Activated T-cell treated with anti-CD3 and anti-CD28 coated beads, Interleukin-2, amount 50 U/mL, for 72 hours (primary cell): Measurements from ENCODE around the gene PIP5KL1. TPM values are rescaled to one million over a fixed set of nuclear protein-coding genes. Genes with fewer than 3 reads are reported as not detected.
"Not testable (repeated sequence)": the region's sequence is repeated elsewhere in the genome, so short reads cannot be mapped to it uniquely, and the experiment has no call there.

Experiments used
- ATAC-seq, 2 donors: fragments of 150-1000 bp; cut with Tn5 transposase; replicated peaks in 1 of 2; 2 replicates each; pipeline ENCODE4 v1.10.0; 2021; ENCODE audit warnings: moderate library complexity in 2 of 2, mild to moderate bottlenecking in 1 of 2
- DNase-seq, 2 donors: peaks; one replicate each; pipeline ENCODE4 v3.0.0; 2021 to 2022; ENCODE audit warnings: mixed read lengths in 1 of 2
- H3K27ac Mint-ChIP-seq: one replicate; pipeline ENCODE4 v1.8.0; 2022; ENCODE audit warnings: mild to moderate bottlenecking, moderate library complexity, mixed read lengths
- H3K27me3 Mint-ChIP-seq: one replicate; pipeline ENCODE4 v1.8.0; 2022; ENCODE audit warnings: low read depth, mixed read lengths
- H3K36me3 Mint-ChIP-seq, 2 donors: one replicate each; pipeline ENCODE4 v1.8.0; 2022; ENCODE audit warnings: mixed read lengths in 2 of 2, mild to moderate bottlenecking in 1 of 2; ENCODE audit not compliant: insufficient read depth in 2 of 2
- H3K4me1 Mint-ChIP-seq: one replicate; pipeline ENCODE4 v1.8.0; 2022; ENCODE audit warnings: low read depth, mixed read lengths
- H3K4me3 Mint-ChIP-seq, 2 donors: one replicate each; pipeline ENCODE4 v1.8.0; 2022; ENCODE audit warnings: mild to moderate bottlenecking in 2 of 2, mixed read lengths in 2 of 2, moderate library complexity in 2 of 2
- H3K9me3 Mint-ChIP-seq, 2 donors: one replicate each; pipeline ENCODE4 v1.8.0; 2022; ENCODE audit warnings: mixed read lengths in 2 of 2
- total RNA-seq, 2 donors: library from RNA; stranded (reverse); gene quantifications; one replicate each; pipeline ENCODE4 v1.2.3, GENCODE V29; 2022

The PIP5KL1 gene
- total RNA-seq, 2 donors from 2014 or later, result 4.4 to 6.4 TPM

DNA sequence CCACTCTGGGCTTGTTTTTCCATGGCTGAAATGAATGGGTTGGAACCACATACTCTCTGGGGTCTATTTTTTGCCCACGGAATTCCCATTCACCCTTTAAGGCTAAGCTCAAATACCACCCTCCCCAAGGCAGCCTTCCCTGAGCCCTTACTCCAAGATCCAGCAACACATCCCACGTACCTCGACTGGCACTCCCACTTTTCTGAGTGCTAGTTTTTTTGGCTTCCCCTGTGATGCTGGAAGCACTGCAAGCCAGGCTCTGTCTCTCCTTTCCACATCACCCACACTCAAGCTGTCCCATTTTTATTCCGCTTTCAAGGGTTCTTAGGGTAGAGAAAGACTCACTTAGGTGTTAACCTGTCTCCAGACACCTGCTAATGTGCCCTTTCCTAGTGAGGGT, 37.2 kb downstream of the PIP5KL1 start:
- Mint-ChIP-seq H3K36me3 (peaks cover 23 to 47% of the 10 kb centered on the region in 2 donors), H3K27me3 (no peaks in the 10 kb centered on the region), H3K27ac (no peak overlapping the region), H3K4me1 (peaks cover 10% of the 10 kb centered on the region), H3K9me3 (peaks cover 0 to 2% of the 10 kb centered on the region in 2 donors), H3K4me3 (no peak overlapping the region)
- DNase-seq (no peak), ATAC-seq (no peak)

DNA sequence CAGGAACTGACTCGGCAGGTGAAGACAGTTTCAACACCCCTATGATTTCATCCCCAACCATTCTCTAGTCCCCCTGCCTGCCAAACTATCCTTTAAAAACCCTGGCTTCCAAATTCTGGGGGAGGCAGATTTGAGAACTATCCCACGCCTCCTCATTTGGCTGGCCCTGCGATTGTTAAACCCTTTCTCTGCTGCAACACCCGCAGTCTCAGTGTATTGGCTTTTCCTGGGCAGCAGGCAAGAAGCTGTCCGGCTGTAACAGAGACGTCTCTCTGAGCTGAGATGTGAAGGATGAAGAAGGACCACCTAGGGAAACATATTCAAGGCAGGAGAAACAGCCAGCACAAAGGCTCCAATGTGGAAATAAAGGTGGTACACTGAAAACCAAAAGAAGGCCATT, 37.7 kb downstream of the PIP5KL1 start:
- peaks cover 8% of the 10 kb centered on the region for H3K4me1 Mint-ChIP-seq
- DNase-seq (no peak), ATAC-seq (no peak)
- peaks cover 23 to 47% of the 10 kb centered on the region in 2 donors for H3K36me3 Mint-ChIP-seq
- H3K9me3 Mint-ChIP-seq, result peaks cover 0 to 2% of the 10 kb centered on the region in 2 donors
- no peaks in the 10 kb centered on the region for H3K27me3 Mint-ChIP-seq
- H3K4me3 Mint-ChIP-seq, result no peak overlapping the region
- peak overlapping the region; percentile 8 for H3K27ac Mint-ChIP-seq

DNA sequence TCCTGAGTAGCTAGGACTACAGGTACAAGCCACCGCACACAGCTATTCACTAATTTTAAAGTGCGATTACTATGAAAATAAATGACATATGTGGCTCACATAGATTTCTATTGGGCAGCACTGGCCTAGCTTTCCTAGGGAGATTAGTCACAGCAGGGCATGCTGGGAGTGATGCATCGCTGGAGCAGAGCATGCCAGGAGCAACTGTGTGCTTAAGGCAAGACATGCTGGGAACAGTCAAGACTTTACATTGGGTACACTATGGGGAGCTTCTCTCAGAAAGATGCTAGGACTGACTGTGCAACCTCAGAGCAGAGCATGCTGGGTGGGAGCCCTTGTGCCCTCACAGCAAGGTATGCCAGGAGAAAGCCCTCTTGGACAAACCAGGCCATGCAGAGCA, 40.5 kb downstream of the PIP5KL1 start:
- DNase-seq (no peak), ATAC-seq (no peak)
- peaks cover 24 to 41% of the 10 kb centered on the region in 2 donors for H3K36me3 Mint-ChIP-seq

DNA sequence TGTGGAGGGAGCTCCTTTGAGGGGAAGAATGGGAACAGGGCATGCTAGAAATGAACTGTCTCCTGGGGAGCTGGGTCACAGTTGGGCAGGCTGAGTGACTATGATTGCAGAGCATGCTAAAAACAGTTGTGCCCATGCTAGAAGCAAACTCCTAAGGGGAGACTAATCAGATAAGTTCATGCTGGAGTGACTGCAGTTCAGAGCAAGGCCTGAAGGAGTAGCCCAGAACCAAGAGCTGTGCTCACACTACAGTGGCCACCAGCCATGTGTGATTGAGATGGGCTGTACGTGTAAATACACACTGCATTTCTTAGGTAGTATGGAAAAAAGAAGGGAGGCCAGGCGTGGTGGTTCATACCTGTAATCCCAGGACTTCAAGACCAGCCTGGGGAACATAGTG, 42.8 kb downstream of the PIP5KL1 start:
- H3K36me3 Mint-ChIP-seq, result peaks cover 9 to 26% of the 10 kb centered on the region in 2 donors

More for the DNA sequence above, 40.5 kb downstream of the PIP5KL1 start:
- Mint-ChIP-seq H3K9me3 (peaks cover 0 to 2% of the 10 kb centered on the region in 2 donors), H3K27me3 (no peaks in the 10 kb centered on the region), H3K4me3 (no peak overlapping the region), H3K27ac (no peak overlapping the region), H3K4me1 (peaks cover 6% of the 10 kb centered on the region)

DNA sequence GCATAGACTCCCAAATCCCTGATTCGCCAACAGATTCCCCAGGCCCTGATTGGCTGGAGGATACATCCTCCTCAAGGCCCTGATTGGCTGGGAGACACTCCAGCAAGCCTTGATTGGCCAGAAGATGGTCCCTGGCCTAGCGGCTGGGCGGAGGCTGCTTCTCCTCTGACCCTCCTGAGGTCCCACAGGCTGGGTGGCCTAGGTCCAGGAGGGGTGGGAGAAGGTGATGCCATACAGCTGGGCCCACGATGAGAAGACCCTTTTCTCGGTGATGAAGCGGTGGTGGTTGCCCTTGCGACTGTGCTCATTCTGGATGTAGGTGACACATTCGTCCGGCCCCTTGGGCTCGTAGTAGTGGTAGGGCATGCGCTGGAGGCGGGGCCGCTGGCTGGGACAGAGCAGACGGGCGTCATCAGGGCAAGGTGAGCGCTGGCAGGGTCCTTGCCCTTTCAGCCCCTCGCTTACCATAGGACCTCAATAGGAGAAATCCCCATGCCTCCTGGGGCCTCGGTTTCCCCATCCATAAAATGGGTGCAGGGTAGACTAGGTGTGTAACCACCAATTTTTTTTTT, 44.1 kb downstream of the PIP5KL1 start:
- H3K36me3 Mint-ChIP-seq, result peaks cover 6 to 25% of the 10 kb centered on the region in 2 donors
- H3K9me3 Mint-ChIP-seq, result no peaks in the 10 kb centered on the region
- DNase-seq, result no peak
- ATAC-seq, result no peak
- H3K4me3 Mint-ChIP-seq, result no peak overlapping the region
- no peak overlapping the region for H3K27ac Mint-ChIP-seq
- H3K4me1 Mint-ChIP-seq, result peaks cover 6% of the 10 kb centered on the region
- H3K27me3 Mint-ChIP-seq, result no peaks in the 10 kb centered on the region

More for the DNA sequence above, 42.8 kb downstream of the PIP5KL1 start:
- peaks cover 6% of the 10 kb centered on the region for H3K4me1 Mint-ChIP-seq
- no peak overlapping the region for H3K27ac Mint-ChIP-seq
- DNase-seq, result no peak
- ATAC-seq, result peak in 1 of 2 donors; percentile 18
- H3K4me3 Mint-ChIP-seq, result no peak overlapping the region
- no peaks in the 10 kb centered on the region for H3K27me3 Mint-ChIP-seq
- H3K9me3 Mint-ChIP-seq, result no peaks in the 10 kb centered on the region

DNA sequence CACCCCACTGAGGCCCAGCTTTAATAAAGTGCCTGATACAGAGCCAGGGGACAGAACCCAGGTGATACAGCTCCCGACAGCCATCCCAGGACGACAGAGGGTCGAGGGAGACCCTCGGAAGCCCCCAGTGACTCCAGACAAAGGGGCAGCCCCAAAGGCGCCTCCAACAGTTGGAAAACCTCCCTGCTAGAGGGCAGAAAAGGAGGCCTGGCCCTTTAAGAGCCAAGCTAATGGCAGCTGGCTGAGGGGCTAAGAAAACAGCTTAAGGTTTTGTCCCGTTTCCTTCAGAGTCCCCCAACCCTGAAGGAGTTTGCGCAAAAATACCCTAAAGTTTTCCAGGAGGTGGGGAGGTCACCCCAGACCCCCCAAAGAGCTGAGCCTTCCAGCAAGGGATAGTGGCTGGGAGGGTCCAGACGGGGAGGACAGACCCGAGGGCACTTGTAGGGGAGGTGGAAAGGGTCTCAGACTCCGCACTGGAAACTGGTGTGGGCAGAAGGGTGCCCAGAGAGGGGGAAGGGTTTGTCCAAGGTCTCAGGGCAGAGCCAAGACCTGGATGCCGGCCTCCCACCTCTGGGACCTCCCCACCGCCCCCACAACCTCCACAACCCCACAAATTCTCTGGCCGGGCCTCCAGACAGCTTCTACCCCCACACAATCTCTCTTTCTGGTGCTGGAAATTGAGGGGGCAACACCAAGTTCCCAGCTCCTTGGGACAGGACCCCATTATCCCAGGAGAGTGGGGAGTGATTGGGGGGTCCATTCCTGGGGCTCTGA, 44.9 kb downstream of the PIP5KL1 start:
- no peaks in the 10 kb centered on the region for H3K9me3 Mint-ChIP-seq
- no peak overlapping the region for H3K4me3 Mint-ChIP-seq
- H3K27ac Mint-ChIP-seq, result no peak overlapping the region
- no peak for DNase-seq
- H3K4me1 Mint-ChIP-seq, result peaks cover 6% of the 10 kb centered on the region
- H3K27me3 Mint-ChIP-seq, result no peaks in the 10 kb centered on the region
- no peak for ATAC-seq
- H3K36me3 Mint-ChIP-seq, result peaks cover 6 to 20% of the 10 kb centered on the region in 2 donors

DNA sequence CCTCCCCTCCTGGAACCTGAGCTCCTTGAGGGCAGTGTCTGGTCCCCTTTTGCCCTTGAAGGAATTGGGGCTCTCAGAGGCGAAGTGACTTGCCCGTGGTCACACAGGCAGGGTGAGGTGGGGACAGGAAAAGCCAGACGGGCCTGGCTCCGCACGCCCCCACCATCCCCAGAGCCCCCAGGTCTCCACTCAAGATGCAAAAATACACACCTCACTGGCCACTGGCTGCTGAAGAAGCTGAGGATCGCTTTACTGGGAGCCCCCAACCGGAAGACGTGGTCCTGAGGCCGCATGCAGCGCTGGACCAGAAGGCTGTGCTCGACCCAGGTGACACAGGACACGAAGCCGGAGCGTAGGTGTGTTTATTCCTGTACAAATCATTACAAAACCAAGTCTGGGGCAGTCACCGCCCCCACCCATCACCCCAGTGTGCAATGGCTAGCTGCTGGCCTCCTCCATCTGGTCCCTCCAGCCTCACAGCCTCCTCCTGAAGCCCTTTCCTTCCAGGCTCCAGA, 45.5 kb downstream of the PIP5KL1 start:
- H3K36me3 Mint-ChIP-seq, result peaks cover 6 to 17% of the 10 kb centered on the region in 2 donors
- DNase-seq, result no peak
- H3K4me1 Mint-ChIP-seq, result peaks cover 6% of the 10 kb centered on the region
- H3K27me3 Mint-ChIP-seq, result no peaks in the 10 kb centered on the region
- H3K27ac Mint-ChIP-seq, result no peak overlapping the region
- H3K9me3 Mint-ChIP-seq, result no peaks in the 10 kb centered on the region
- ATAC-seq, result no peak
- no peak overlapping the region for H3K4me3 Mint-ChIP-seq

DNA sequence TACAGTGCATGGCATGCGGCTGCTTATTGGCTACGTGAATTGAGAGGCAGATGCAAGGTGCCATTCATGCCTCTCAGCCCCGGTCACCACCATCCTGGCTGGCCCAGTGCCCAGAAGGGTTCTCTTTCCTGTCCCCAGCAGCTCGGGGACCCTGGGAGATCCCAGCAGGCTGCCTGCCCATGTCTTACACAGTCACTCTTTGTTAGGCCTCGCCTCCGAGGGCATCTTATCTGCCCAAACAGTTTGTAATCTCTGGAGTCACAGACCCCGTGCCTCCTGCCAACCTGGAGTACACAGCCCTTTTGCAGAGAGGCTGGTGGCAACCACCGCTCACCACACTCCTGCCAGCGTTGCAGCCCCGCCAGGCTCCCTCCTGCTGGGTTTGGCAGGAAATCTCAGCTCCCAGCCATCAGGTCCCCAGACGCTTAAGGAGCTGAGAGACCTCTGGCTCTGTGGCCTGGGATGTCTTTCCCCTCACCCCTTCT, 46.1 kb downstream of the PIP5KL1 start:
- Mint-ChIP-seq H3K27me3 (no peaks in the 10 kb centered on the region), H3K4me3 (no peak overlapping the region), H3K36me3 (peaks cover 6 to 15% of the 10 kb centered on the region in 2 donors), H3K4me1 (peaks cover 6% of the 10 kb centered on the region), H3K9me3 (no peaks in the 10 kb centered on the region), H3K27ac (peak overlapping the region; percentile 4)
- DNase-seq, result no peak
- no peak for ATAC-seq

DNA sequence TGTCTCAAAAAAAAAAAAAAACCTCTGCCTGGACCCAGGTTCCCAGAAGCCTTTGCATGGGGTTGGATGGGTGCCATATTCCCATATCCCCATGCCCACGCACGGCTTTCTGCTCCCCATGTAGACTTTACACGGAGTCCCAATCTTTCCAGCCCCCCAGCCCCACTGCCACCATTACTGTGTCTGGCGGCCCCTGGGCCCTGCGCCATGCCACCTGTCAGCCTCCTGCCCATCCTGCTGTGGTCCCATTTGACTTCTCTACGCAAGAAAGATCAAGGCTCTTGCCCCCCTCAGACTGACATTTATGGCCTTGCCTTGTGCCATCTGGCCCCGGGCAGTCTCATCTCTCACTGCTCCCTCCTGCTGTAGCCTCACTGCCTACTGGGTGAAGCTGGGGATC, 46.6 kb downstream of the PIP5KL1 start:
- peaks cover 6% of the 10 kb centered on the region for H3K4me1 Mint-ChIP-seq
- H3K9me3 Mint-ChIP-seq, result no peaks in the 10 kb centered on the region
- no peaks in the 10 kb centered on the region for H3K27me3 Mint-ChIP-seq
- H3K27ac Mint-ChIP-seq, result peak overlapping the region; percentile 4
- peaks cover 6 to 15% of the 10 kb centered on the region in 2 donors for H3K36me3 Mint-ChIP-seq
- no peak for DNase-seq
- no peak for ATAC-seq
- no peak overlapping the region for H3K4me3 Mint-ChIP-seq

DNA sequence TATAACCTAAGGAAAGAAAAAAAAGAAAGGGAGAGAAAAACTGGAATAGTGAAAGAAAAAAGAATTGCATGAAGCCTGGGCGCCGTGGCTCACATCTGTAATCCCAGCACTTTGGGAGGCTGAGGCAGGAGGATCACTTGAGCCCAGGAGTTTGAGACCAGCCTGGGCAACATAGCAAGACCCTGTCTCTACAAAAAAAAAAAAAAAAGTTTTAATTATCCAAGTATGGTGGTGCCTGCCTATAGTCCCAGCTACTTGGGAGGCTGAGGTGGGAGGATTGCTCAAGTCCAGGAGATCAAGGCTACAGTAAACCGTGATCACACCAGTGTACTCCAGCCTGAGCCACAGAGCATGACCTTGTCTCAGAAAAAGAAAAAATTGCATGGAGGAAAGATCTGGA, 48.9 kb downstream of the PIP5KL1 start:
- not testable (repeated sequence) for H3K27ac Mint-ChIP-seq, DNase-seq, H3K27me3 Mint-ChIP-seq, H3K4me1 Mint-ChIP-seq, H3K9me3 Mint-ChIP-seq, H3K4me3 Mint-ChIP-seq, ATAC-seq
- H3K36me3 Mint-ChIP-seq, result peaks cover 3 to 10% of the 10 kb centered on the region in 2 donors

DNA sequence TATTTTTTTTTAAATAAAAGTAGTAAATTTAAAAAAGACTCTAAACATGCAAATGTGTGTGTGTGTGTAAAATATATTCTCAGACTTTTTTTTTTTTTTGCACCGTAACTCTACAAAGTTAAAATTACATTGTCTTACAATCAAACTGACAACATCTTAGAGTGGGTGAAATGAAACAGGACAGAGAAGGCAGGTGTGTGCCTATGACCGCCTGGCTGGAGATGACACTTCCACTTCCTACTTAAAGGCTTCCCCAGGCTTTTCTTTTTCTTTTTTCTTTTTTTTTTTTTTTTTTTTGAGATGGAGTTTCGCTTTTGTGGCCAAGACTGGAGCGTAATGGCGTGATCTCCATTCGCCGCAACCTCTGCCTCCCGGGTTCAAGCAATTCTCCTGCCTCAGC, 50.4 kb downstream of the PIP5KL1 start:
- Mint-ChIP-seq H3K4me3 (no peak overlapping the region), H3K9me3 (no peaks in the 10 kb centered on the region), H3K4me1 (no peaks in the 10 kb centered on the region), H3K27me3 (peaks cover 8% of the 10 kb centered on the region), H3K27ac (no peak overlapping the region), H3K36me3 (peaks cover 1 to 7% of the 10 kb centered on the region in 2 donors)
- no peak for ATAC-seq
- no peak for DNase-seq

DNA sequence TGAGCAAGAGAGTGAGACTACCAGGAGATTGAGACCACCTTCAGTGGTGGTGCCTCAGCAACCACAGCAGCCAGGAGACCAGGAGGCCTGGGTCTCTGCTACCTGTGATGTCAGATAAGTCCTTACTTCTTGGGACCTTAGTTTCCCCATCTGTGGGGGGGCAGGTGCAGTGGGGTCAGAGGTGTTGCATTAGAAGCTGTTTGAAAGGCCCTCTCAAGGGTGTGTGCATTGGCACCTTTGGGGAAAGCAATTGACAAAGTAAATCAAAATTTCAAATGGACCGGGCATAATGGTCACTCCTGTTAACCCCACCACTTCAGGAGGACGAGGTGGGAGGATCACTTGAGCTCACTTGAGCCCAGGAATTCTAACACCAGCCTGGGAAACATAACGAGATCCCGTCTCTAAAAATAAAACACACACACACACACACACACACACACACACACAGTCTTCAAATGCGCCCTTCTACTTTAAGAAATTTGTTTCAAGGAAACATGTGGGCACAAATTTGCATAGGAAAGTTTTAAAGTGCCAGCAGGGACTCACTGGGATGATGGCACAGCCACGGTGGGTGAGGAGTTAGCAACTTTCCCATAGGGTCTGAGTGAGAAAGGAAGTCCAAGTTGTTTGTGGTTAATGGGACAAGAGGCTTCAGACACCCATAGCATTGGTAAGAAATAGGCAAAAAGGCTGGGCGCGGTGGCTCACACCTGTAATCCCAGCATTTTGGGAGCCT, 51.8 kb downstream of the PIP5KL1 start:
- no peaks in the 10 kb centered on the region for H3K9me3 Mint-ChIP-seq
- H3K27me3 Mint-ChIP-seq, result peaks cover 8% of the 10 kb centered on the region
- H3K4me1 Mint-ChIP-seq, result no peaks in the 10 kb centered on the region
- no peak for ATAC-seq
- no peak for DNase-seq
- H3K36me3 Mint-ChIP-seq, result peaks cover 1 to 5% of the 10 kb centered on the region in 2 donors
- no peak overlapping the region for H3K4me3 Mint-ChIP-seq
- H3K27ac Mint-ChIP-seq, result no peak overlapping the region
